AG04450 (cell line): Measurements from ENCODE around the gene MFAP2. TPM values are rescaled to one million over a fixed set of nuclear protein-coding genes. Genes with fewer than 3 reads are reported as not detected.

Source experiments
- CTCF ChIA-PET: fragments of 300-600, 350-600 bp; formaldehyde crosslinking; extraction: SDS; loops from one replicate; lab custom pipeline; 2022; ENCODE audit warnings: antibody characterized with exemption, inconsistent platforms; lab: Charles Lee
- POLR2A ChIA-PET: fragments of 350-600 bp; formaldehyde crosslinking; extraction: SDS; loops from one replicate; lab custom pipeline; 2021; ENCODE audit warnings: antibody characterized with exemption, inconsistent platforms; lab: Yijun Ruan, JAX
- DNase-seq: peaks from one replicate; pipeline ENCODE4 v3.0.0-alpha.2; 2011; ENCODE audit warnings: low read depth, low spot score
- H3K27ac ChIP-seq: one replicate; pipeline ENCODE4 v1.5.1; 2012; ENCODE audit warnings: low read depth, low read length, control low read depth
- H3K27me3 ChIP-seq: one replicate; pipeline ENCODE4 v1.6.0; 2012; ENCODE audit warnings: low read length; ENCODE audit not compliant: control insufficient read depth, insufficient read depth
- H3K4me3 ChIP-seq: 2 replicates; pipeline ENCODE4 v1.5.1; 2011; ENCODE audit warnings: mild to moderate bottlenecking, low read depth, low read length, control low read depth
- H3K9me3 ChIP-seq: 2 replicates; pipeline ENCODE4 v1.5.1; 2012; ENCODE audit warnings: low read length; ENCODE audit not compliant: control insufficient read depth, insufficient read depth
- polyA plus RNA-seq: library from polyadenylated mRNA; depleted of rRNA; stranded (reverse); fragments of >200 nt; gene quantifications from 2 replicates; pipeline ENCODE4 v1.2.3, GENCODE V29; 2011
- TF ChIP-seq, protein P1 (sequence below): IDR thresholded peaks from 2 replicates; pipeline ENCODE4 v1.5.1; 2011; ENCODE audit warnings: low read depth, low read length, control low read depth, inconsistent platforms

Gene MFAP2
- polyA plus RNA-seq, 1 experiment = 30.9 TPM

DNA sequence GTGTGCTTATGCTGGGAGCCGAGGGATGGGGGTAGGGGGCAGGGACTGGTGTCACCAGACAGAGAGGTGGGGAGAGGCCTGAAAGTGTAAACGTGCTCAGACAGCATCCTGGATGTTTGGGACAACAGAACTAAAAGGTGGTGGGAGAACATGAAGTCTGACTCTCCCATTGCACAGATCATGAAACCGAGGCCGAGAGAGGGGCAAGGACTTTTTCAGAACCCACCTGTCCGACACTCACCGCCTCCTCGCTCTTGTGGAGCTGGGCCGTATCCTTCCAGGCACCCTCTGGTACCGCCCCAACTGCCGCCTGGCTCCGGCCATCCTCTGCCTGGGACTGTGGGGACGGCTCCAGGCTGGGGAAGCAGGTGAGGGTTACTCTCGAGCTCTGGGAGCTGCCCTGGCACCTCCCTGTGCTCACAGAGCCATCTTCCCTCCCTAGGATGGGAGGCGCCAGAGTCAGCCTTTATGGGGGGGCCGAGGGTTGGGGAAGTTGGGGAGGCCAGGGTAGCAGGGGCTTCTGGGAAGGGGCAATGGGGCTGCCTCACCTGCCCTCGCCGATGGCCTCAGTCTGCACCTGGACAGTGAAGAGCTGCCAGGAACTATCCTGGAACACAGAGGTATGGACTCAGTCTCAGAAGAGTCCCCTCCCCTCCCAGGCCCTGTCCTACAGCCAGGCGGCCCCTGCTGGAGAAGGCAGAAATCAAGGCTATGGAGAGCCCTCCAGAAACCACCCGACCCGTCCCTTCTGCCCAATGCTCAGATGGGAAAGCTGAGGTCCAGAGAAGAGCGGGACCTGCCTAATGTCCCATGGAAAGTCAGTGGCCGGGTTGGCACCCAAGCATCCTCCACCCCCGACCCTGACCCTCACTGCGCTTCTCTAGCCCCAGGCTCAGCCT, 24.3 kb upstream of the MFAP2 start:
- no peak overlapping the region for H3K27ac ChIP-seq
- no peaks in the 10 kb centered on the region for H3K9me3 ChIP-seq
- no peak for DNase-seq
- ChIA-PET CTCF (interaction anchor here (1.1 to 1.4 kb wide), 2 partner anchors 44 to 53 kb away, joined by 3 read pairs; no protein-coding TSS in a partner anchor), POLR2A (interaction anchor here (1.3 kb wide), 1 partner anchor 27 kb away, joined by 3 read pairs; no protein-coding TSS in a partner anchor)
- no peaks in the 10 kb centered on the region for H3K27me3 ChIP-seq
- H3K4me3 ChIP-seq = no peak overlapping the region
- TF ChIP-seq, protein P1, sequence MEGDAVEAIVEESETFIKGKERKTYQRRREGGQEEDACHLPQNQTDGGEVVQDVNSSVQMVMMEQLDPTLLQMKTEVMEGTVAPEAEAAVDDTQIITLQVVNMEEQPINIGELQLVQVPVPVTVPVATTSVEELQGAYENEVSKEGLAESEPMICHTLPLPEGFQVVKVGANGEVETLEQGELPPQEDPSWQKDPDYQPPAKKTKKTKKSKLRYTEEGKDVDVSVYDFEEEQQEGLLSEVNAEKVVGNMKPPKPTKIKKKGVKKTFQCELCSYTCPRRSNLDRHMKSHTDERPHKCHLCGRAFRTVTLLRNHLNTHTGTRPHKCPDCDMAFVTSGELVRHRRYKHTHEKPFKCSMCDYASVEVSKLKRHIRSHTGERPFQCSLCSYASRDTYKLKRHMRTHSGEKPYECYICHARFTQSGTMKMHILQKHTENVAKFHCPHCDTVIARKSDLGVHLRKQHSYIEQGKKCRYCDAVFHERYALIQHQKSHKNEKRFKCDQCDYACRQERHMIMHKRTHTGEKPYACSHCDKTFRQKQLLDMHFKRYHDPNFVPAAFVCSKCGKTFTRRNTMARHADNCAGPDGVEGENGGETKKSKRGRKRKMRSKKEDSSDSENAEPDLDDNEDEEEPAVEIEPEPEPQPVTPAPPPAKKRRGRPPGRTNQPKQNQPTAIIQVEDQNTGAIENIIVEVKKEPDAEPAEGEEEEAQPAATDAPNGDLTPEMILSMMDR = peak; percentile 28; the same call in 1 of the 2 replicates

- no peak overlapping the region for H3K27ac ChIP-seq
- ChIA-PET POLR2A (no interaction called here), CTCF (interaction anchor here (0.7 kb wide), 1 partner anchor 88 kb away, joined by 3 read pairs; no protein-coding TSS in a partner anchor)
- TF ChIP-seq, protein P1 = no peak
- H3K9me3 ChIP-seq = no peaks in the 10 kb centered on the region
- no peaks in the 10 kb centered on the region for H3K27me3 ChIP-seq
- DNase-seq = no peak
- H3K4me3 ChIP-seq = no peak overlapping the region
Observed at GRCh38 chr1:17002524-17002902, 22.1 kb upstream of the MFAP2 start.

GRCh38 chr1:17001760-17002523, 21.5 kb upstream of the MFAP2 start:
- POLR2A ChIA-PET = interaction anchor here (0.6 kb wide), 1 partner anchor 49 kb away, joined by 5 read pairs; no protein-coding TSS in a partner anchor
- H3K9me3 ChIP-seq = no peaks in the 10 kb centered on the region
- H3K27me3 ChIP-seq = no peaks in the 10 kb centered on the region
- no peak overlapping the region for H3K27ac ChIP-seq
- TF ChIP-seq, protein P1 = no peak
- DNase-seq = no peak
- no peak overlapping the region for H3K4me3 ChIP-seq
- CTCF ChIA-PET = interaction anchor here (0.7 kb wide), 1 partner anchor 87 kb away, joined by 3 read pairs; no protein-coding TSS in a partner anchor

- Histone ChIP-seq H3K27ac (no peak overlapping the region), H3K27me3 (no peaks in the 10 kb centered on the region), H3K9me3 (no peaks in the 10 kb centered on the region), H3K4me3 (no peak overlapping the region)
- ChIA-PET POLR2A (interaction anchor here (0.6 kb wide), 1 partner anchor 30 kb away, joined by 3 read pairs; no protein-coding TSS in a partner anchor), CTCF (interaction anchor here (0.6 to 2.1 kb wide), 2 partner anchors 40 to 753 kb away, joined by 4 to 6 read pairs; no protein-coding TSS in a partner anchor)
- DNase-seq = no peak
- TF ChIP-seq, protein P1 = no peak
Observed at GRCh38 chr1:16999863-17000262, 19.4 kb upstream of the MFAP2 start.
